ENCODE results near the gene MEST.
"Not testable (repeated sequence)": the region's sequence is repeated elsewhere in the genome, so short reads cannot be mapped to it uniquely, and the experiment has no call there.

The MEST gene

GRCh38 chr7:130489140-130489983 is 2.5 kb upstream of the MEST start:
- no peak for DNase-seq
- Mint-ChIP-seq H3K27ac (no peak overlapping the region), H3K9me3 (no peaks in the 10 kb centered on the region), H3K4me3 (no peak overlapping the region), H3K36me3 (ENCODE audit: insufficient read depth) (peaks cover 3% of the 10 kb centered on the region), H3K4me1 (ENCODE audit: low read depth in 2 of 2) (peaks cover 25 to 29% of the 10 kb centered on the region in 2 donors), H3K27me3 (peaks cover 57 to 94% of the 10 kb centered on the region in 2 donors)
- no peak for ATAC-seq (replicated peaks)

GRCh38 chr7:130490311-130490791 is 1.5 kb upstream of the MEST start:
- Mint-ChIP-seq H3K9me3 (no peaks in the 10 kb centered on the region), H3K36me3 (ENCODE audit: insufficient read depth) (peaks cover 3% of the 10 kb centered on the region), H3K4me3 (no peak overlapping the region), H3K4me1 (ENCODE audit: low read depth in 2 of 2) (peaks cover 21 to 22% of the 10 kb centered on the region in 2 donors), H3K27ac (no peak overlapping the region), H3K27me3 (peaks cover 51 to 87% of the 10 kb centered on the region in 2 donors)
- DNase-seq (no peak), ATAC-seq (replicated peaks) (no peak)

- H3K27me3 Mint-ChIP-seq: peaks cover 43 to 79% of the 10 kb centered on the region in 2 donors
- peak; percentile 23 for ATAC-seq (replicated peaks)
These were observed 739 bp upstream of the MEST start for GRCh38 chr7:130490888-130491804.

GRCh38 chr7:130492523-130493274 is 814 bp downstream of the MEST start:
- H3K27ac Mint-ChIP-seq: no peak overlapping the region
- DNase-seq (no peak), ATAC-seq (replicated peaks) (no peak)
- no peaks in the 10 kb centered on the region for H3K9me3 Mint-ChIP-seq
- H3K36me3 Mint-ChIP-seq (ENCODE audit: insufficient read depth): peaks cover 8% of the 10 kb centered on the region
- H3K4me3 Mint-ChIP-seq: peak overlapping the region; percentile 8 to 29
- H3K27me3 Mint-ChIP-seq: peaks cover 37 to 64% of the 10 kb centered on the region in 2 donors
- peaks cover 7 to 8% of the 10 kb centered on the region in 2 donors for H3K4me1 Mint-ChIP-seq (ENCODE audit: low read depth in 2 of 2)

More at GRCh38 chr7:130490888-130491804, 739 bp upstream of the MEST start:
- no peaks in the 10 kb centered on the region for H3K9me3 Mint-ChIP-seq
- DNase-seq: peak in 2 of 3 experiments; percentile 14 to 17
- H3K36me3 Mint-ChIP-seq (ENCODE audit: insufficient read depth): peaks cover 3% of the 10 kb centered on the region
- no peak overlapping the region for H3K27ac Mint-ChIP-seq
- H3K4me1 Mint-ChIP-seq (ENCODE audit: low read depth in 2 of 2): peaks cover 15 to 16% of the 10 kb centered on the region in 2 donors
- H3K4me3 Mint-ChIP-seq: peak overlapping the region; percentile 64 to 71

- Mint-ChIP-seq H3K27me3 (peaks cover 37 to 58% of the 10 kb centered on the region in 2 donors), H3K4me1 (ENCODE audit: low read depth in 2 of 2) (peaks cover 7 to 8% of the 10 kb centered on the region in 2 donors), H3K4me3 (no peak overlapping the region), H3K9me3 (no peaks in the 10 kb centered on the region), H3K27ac (peak overlapping the region in 1 of 2 donors; percentile 19), H3K36me3 (ENCODE audit: insufficient read depth) (peaks cover 8% of the 10 kb centered on the region)
- ATAC-seq (replicated peaks) (no peak), DNase-seq (no peak)
These were observed 1.5 kb downstream of the MEST start for GRCh38 chr7:130493275-130493873.

DNA sequence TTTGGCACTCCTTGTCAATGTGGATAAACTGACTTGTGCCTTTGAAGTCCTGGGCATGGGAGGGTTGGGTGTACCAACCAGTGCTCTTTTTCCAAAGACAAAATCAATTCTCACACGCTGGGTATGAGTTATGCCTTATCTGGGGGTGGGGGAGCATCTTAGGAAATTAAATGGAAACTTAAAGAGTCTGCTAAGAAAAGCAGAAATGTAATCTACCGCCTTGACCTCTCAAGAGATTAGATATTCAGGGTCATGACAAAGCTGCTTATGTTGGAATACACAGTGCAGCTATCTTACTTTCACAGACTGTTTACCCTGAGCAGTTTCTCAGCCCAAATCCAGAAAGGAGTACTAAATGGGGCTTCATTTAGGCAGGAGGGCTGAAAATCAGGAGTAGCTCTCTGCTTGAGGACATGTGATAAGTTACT is 2.6 kb downstream of the MEST start:
- ATAC-seq (replicated peaks) (no peak), DNase-seq (no peak)
- peaks cover 8% of the 10 kb centered on the region for H3K36me3 Mint-ChIP-seq (ENCODE audit: insufficient read depth)
- H3K9me3 Mint-ChIP-seq: no peaks in the 10 kb centered on the region
- no peak overlapping the region for H3K27ac Mint-ChIP-seq
- H3K27me3 Mint-ChIP-seq: peaks cover 37 to 47% of the 10 kb centered on the region in 2 donors
- peaks cover 7 to 8% of the 10 kb centered on the region in 2 donors for H3K4me1 Mint-ChIP-seq (ENCODE audit: low read depth in 2 of 2)
- H3K4me3 Mint-ChIP-seq: no peak overlapping the region

DNA sequence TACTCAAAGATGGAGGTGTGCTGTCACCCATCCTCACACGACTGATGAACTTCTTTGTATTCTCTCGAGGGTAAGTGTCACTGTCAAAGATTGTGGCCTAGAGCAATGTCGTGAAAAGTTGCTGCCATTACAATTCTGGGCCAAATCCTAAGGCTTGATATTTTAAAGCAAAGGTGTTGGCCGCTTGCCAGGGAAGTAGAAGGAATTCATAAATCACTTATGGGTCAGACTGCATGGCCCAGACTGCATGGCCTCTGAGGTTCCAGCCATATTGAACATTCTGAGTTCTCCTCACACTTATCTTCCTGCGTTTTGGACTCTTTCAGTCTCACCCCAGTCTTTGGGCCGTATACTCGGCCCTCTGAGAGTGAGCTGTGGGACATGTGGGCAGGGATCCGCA is 8.6 kb downstream of the MEST start:
- no peaks in the 10 kb centered on the region for H3K27me3 Mint-ChIP-seq
- H3K4me3 Mint-ChIP-seq: no peak overlapping the region
- DNase-seq (no peak), ATAC-seq (replicated peaks) (no peak)
- H3K9me3 Mint-ChIP-seq: no peaks in the 10 kb centered on the region
- no peak overlapping the region for H3K27ac Mint-ChIP-seq
- H3K36me3 Mint-ChIP-seq (ENCODE audit: insufficient read depth): peaks cover 8% of the 10 kb centered on the region
- no peaks in the 10 kb centered on the region for H3K4me1 Mint-ChIP-seq (ENCODE audit: low read depth in 2 of 2)

- H3K4me3 Mint-ChIP-seq: no peak overlapping the region
- no peaks in the 10 kb centered on the region for H3K9me3 Mint-ChIP-seq
- H3K27me3 Mint-ChIP-seq: no peaks in the 10 kb centered on the region
- DNase-seq (no peak), ATAC-seq (replicated peaks) (no peak)
- no peaks in the 10 kb centered on the region for H3K4me1 Mint-ChIP-seq (ENCODE audit: low read depth in 2 of 2)
- H3K36me3 Mint-ChIP-seq (ENCODE audit: insufficient read depth): peaks cover 8% of the 10 kb centered on the region
- H3K27ac Mint-ChIP-seq: no peak overlapping the region
These were observed 9.0 kb downstream of the MEST start for GRCh38 chr7:130500910-130501309.

DNA sequence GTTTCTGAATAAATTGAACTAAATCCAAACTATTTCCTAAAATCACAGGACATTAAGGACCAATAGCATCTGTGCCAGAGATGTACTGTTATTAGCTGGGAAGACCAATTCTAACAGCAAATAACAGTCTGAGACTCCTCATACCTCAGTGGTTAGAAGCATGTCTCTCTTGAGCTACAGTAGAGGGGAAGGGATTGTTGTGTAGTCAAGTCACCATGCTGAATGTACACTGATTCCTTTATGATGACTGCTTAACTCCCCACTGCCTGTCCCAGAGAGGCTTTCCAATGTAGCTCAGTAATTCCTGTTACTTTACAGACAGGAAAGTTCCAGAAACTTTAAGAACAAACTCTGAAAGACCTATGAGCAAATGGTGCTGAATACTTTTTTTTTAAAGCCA is 13.9 kb downstream of the MEST start:
- no peaks in the 10 kb centered on the region for H3K4me1 Mint-ChIP-seq (ENCODE audit: low read depth in 2 of 2)
- ATAC-seq (replicated peaks) (no peak), DNase-seq (no peak)
- H3K27me3 Mint-ChIP-seq: no peaks in the 10 kb centered on the region
- no peaks in the 10 kb centered on the region for H3K9me3 Mint-ChIP-seq
- no peak overlapping the region for H3K4me3 Mint-ChIP-seq
- no peak overlapping the region for H3K27ac Mint-ChIP-seq
- peaks cover 9% of the 10 kb centered on the region for H3K36me3 Mint-ChIP-seq (ENCODE audit: insufficient read depth)

GRCh38 chr7:130506358-130506757 is 14.5 kb downstream of the MEST start:
- H3K4me1 Mint-ChIP-seq (ENCODE audit: low read depth in 2 of 2): no peaks in the 10 kb centered on the region
- ATAC-seq (replicated peaks) (no peak), DNase-seq (no peak)
- H3K9me3 Mint-ChIP-seq: no peaks in the 10 kb centered on the region
- no peak overlapping the region for H3K4me3 Mint-ChIP-seq
- no peaks in the 10 kb centered on the region for H3K27me3 Mint-ChIP-seq
- no peak overlapping the region for H3K27ac Mint-ChIP-seq
- peaks cover 9% of the 10 kb centered on the region for H3K36me3 Mint-ChIP-seq (ENCODE audit: insufficient read depth)

GRCh38 chr7:130512038-130512437 is 20.2 kb downstream of the MEST start:
- H3K9me3 Mint-ChIP-seq; DNase-seq; H3K36me3 Mint-ChIP-seq (ENCODE audit: insufficient read depth); H3K4me1 Mint-ChIP-seq (ENCODE audit: low read depth in 2 of 2); H3K27me3 Mint-ChIP-seq; H3K4me3 Mint-ChIP-seq; ATAC-seq (replicated peaks); H3K27ac Mint-ChIP-seq: not testable (repeated sequence)

GRCh38 chr7:130513447-130513846 is 21.6 kb downstream of the MEST start:
- DNase-seq: no peak
- H3K9me3 Mint-ChIP-seq: no peaks in the 10 kb centered on the region
- no peak overlapping the region for H3K27ac Mint-ChIP-seq

More at GRCh38 chr7:130513447-130513846, 21.6 kb downstream of the MEST start:
- no peak for ATAC-seq (replicated peaks)
- Mint-ChIP-seq H3K27me3 (no peaks in the 10 kb centered on the region), H3K36me3 (ENCODE audit: insufficient read depth) (no peaks in the 10 kb centered on the region), H3K4me3 (no peak overlapping the region), H3K4me1 (ENCODE audit: low read depth in 2 of 2) (no peaks in the 10 kb centered on the region)
